PFSK-1 (cell line): Measurements from ENCODE around the gene TOX2.

Experiments
- FOXP2 ChIP-seq: optimal IDR thresholded peaks from 2 replicates; pipeline ENCODE3; 2011; ENCODE audit warnings: borderline replicate concordance, control low read depth, inconsistent platforms; ENCODE audit not compliant: insufficient read depth; ENCODE audit errors: extremely low read length, extremely low read depth
- POLR2AphosphoS5 ChIP-seq: IDR thresholded peaks from 2 replicates; pipeline ENCODE4 v1.6.1; 2012; ENCODE audit warnings: low read depth, mild to moderate bottlenecking, control low read depth, low read length, moderate library complexity
- SIN3A ChIP-seq: IDR thresholded peaks from 2 replicates; pipeline ENCODE4 v1.6.1; 2012; ENCODE audit warnings: mild to moderate bottlenecking, low read length, moderate library complexity, borderline replicate concordance; ENCODE audit not compliant: insufficient read depth
- TAF1 ChIP-seq: IDR thresholded peaks from 2 replicates; pipeline ENCODE4 v1.6.1; 2012; ENCODE audit warnings: low read length, control low read depth, borderline replicate concordance; ENCODE audit not compliant: insufficient read depth
- TF ChIP-seq, protein P1 (sequence below), 2 experiments: IDR thresholded peaks; 2 replicates each; pipeline versions ENCODE4 v1.6.1 to v1.8.0; 2011 to 2012; ENCODE audit warnings: low read depth in 2 of 2, low read length in 2 of 2, control low read depth in 1 of 2, inconsistent platforms in 1 of 2, mild to moderate bottlenecking in 1 of 2, moderate library complexity in 1 of 2; ENCODE audit not compliant: insufficient read depth in 1 of 2

TOX2 gene

DNA sequence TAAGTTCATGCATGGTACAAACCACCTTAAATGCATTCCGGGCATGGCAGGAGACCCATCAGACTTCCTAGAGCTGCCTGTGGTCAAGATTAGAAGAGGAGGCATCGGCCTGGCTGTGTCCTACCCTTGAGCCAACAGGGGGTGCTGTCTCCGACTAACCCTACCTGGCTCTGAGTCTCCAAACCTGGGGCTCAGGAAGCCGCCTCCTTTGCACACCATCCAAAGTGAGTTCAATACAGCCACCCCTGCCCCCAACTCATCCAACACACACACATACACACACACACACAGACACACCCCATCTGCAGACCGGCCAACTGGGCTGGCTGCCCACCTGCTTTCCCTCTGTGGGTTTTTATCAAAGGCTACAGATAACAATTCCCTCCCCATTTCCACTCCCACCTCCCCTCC lies 195.3 kb downstream of the TOX2 start:
- TF ChIP-seq, protein P1, sequence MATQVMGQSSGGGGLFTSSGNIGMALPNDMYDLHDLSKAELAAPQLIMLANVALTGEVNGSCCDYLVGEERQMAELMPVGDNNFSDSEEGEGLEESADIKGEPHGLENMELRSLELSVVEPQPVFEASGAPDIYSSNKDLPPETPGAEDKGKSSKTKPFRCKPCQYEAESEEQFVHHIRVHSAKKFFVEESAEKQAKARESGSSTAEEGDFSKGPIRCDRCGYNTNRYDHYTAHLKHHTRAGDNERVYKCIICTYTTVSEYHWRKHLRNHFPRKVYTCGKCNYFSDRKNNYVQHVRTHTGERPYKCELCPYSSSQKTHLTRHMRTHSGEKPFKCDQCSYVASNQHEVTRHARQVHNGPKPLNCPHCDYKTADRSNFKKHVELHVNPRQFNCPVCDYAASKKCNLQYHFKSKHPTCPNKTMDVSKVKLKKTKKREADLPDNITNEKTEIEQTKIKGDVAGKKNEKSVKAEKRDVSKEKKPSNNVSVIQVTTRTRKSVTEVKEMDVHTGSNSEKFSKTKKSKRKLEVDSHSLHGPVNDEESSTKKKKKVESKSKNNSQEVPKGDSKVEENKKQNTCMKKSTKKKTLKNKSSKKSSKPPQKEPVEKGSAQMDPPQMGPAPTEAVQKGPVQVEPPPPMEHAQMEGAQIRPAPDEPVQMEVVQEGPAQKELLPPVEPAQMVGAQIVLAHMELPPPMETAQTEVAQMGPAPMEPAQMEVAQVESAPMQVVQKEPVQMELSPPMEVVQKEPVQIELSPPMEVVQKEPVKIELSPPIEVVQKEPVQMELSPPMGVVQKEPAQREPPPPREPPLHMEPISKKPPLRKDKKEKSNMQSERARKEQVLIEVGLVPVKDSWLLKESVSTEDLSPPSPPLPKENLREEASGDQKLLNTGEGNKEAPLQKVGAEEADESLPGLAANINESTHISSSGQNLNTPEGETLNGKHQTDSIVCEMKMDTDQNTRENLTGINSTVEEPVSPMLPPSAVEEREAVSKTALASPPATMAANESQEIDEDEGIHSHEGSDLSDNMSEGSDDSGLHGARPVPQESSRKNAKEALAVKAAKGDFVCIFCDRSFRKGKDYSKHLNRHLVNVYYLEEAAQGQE (IDR thresholded peaks at IDR 0.05; ENCODE audit: insufficient read depth in 1 of 2, low read depth in 2 of 2, low read length in 2 of 2) = no peak
- TF ChIP-seq SIN3A (no peak), TAF1 (no peak), POLR2AphosphoS5 (no peak), FOXP2 (no peak)

DNA sequence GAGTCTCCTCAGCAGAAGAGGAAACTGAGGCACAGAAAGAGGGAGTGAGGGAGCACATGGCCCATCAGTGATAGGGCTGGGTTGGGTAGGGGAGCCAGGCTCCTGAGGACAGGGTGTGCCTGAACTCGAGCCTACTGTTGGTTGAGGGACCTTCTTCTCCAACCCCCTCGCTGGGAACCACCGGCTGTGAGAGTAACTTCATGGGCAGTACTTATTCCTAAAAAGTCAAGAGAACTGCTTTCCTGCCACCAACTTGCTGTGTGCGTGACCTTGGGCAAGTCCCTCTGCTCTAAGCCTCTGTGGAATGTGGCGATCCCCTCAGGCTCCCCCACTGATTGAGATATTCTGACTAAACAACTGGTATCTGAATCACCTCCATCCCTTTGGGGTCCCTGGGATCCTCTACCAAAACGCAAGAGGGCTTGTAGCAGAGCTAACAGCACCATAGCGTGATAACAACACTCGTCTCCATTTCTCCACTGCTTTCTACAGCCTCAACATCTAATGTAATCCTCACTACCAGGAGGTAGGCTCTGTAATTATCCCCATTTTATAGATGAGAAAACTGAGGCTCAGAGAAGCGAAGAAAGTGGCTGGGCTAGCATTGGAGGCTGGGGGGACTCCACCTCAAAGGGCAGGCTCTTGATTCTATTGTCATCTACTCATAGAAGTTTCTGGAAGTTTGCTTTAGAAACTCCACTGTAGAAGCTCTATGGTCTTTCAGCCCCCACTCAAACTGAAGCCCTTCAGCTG lies 196.3 kb downstream of the TOX2 start:
- TF ChIP-seq SIN3A (no peak), TAF1 (no peak), POLR2AphosphoS5 (no peak), FOXP2 (no peak)
- TF ChIP-seq, protein P1 (IDR thresholded peaks at IDR 0.05; ENCODE audit: insufficient read depth in 1 of 2, low read depth in 2 of 2, low read length in 2 of 2) = no peak

DNA sequence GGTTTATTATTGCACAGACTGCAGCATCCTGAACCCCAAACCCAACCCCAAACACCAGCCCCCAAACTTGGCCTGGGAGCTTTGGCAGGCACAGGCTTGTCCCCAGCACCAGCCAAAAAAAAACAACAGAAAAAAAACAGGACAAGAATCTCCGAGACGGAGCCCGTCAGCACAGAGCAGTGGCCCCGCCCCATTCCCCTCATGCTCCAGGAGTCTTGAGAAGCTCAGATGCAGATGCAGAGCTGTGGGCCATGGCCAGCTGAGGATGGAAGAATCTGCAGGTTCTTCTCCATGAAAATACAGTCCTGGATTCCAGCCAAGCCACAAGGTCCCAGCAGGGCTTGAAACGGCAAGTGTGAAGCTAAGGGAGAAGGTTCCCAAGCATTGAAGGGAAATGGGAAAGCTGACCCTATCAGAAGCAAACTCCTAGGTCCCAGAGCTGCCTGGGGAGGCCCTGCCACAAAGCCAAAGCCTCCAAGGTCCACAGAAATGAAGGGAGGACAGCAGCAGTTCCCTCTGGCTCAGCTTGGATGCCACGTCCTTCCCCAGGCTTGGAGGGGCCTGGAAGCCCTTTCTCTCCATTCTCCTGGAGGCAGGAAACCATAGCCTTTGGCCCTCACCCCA lies 197.2 kb downstream of the TOX2 start:
- no peak for TF ChIP-seq TAF1
- TF ChIP-seq POLR2AphosphoS5 = no peak
- TF ChIP-seq SIN3A = no peak
- TF ChIP-seq, protein P1 (IDR thresholded peaks at IDR 0.05; ENCODE audit: insufficient read depth in 1 of 2, low read depth in 2 of 2, low read length in 2 of 2) = no peak
- TF ChIP-seq FOXP2 = no peak

DNA sequence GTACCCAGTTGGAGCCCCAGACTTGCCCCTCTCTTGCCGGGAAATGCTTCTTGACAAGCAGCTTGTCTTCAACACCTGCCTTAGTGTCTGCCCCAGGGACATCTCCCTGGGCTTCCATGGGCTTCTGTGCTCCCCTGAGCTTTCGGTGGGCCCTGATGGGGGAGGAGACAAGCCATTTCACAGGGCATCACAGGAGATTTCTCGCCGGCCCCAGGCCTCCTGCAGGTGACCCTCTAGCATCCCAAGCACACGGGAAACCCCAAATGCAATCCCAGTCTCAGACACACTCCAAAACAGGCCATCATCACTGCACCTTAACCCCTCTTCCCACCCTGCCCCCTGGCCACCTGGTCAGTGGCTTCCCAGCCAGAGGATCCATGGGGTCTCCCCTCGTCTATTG lies 197.8 kb downstream of the TOX2 start:
- no peak for TF ChIP-seq TAF1

DNA sequence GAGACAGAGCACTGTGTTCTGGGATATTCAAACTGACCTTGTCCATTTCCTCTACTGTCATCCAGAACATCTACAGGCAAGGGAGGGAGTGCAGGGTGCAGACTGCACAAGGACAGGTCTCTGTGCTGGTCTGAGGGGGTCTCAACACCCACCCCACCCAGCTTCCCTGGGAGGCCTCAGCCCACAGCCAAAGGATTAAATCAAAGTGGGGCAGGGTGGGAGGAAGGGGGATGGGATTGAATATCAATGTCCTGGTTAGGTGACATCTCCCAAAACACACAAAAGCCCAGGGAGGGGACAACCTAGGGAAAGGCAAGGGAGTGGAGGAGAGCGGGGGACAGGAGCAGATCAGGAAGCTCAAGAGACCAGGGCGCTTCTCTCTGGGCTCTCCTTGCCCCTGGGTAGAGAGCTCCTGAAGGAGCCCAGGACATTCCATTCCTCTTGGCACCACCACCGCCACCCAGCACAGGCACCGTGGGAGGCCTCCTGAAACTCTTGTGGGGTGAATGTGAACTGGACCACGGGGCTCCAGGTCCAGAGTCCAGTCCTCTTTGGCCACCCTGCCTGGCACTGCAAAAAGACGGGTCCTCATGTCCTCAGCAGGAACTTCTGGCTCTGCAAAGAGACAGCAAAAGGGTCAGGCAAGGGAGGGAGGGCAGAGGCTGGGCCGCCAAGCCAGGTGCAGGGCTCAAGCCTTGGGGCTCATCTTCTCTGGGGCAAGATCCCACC lies 198.4 kb downstream of the TOX2 start:
- TF ChIP-seq FOXP2 (no peak), TAF1 (no peak), SIN3A (no peak)
- TF ChIP-seq, protein P1 (IDR thresholded peaks at IDR 0.05; ENCODE audit: insufficient read depth in 1 of 2, low read depth in 2 of 2, low read length in 2 of 2) = no peak
